Activated CD8-positive, alpha-beta memory T cell treated with anti-CD3 and anti-CD28 coated beads, Interleukin-2, amount 10 ng/mL, durations not matched to agents 7 days and 5 days (primary cell): Measurements from ENCODE around the gene RFX3. TPM values are rescaled to one million over a fixed set of nuclear protein-coding genes. Genes with fewer than 3 reads are reported as not detected.

ENCODE experiments used
- ATAC-seq: fragments of 150-1000 bp; cut with Tn5 transposase; one replicate; pipeline ENCODE4 v1.10.0; 2021; ENCODE audit warnings: moderate library complexity
- CTCF ChIA-PET: fragments of 350-600 bp; sonication (Branson Sonifier 250); formaldehyde crosslinking; loops from one replicate; lab custom pipeline; 2021; ENCODE audit warnings: antibody characterized with exemption; lab: Charles Lee
- DNase-seq: peaks from one replicate; pipeline ENCODE4 v3.0.0-alpha.2; 2020
- H3K27ac Mint-ChIP-seq: one replicate; pipeline ENCODE4 v1.8.0; 2021; ENCODE audit warnings: mild to moderate bottlenecking, mixed read lengths
- H3K27me3 Mint-ChIP-seq: one replicate; pipeline ENCODE4 v1.8.0; 2021; ENCODE audit warnings: mixed read lengths
- H3K36me3 Mint-ChIP-seq: one replicate; pipeline ENCODE4 v1.8.0; 2021; ENCODE audit warnings: mild to moderate bottlenecking, mixed read lengths
- H3K4me1 Mint-ChIP-seq: one replicate; pipeline ENCODE4 v1.8.0; 2021; ENCODE audit warnings: mixed read lengths
- H3K4me3 Mint-ChIP-seq: one replicate; pipeline ENCODE4 v1.8.0; 2021; ENCODE audit warnings: mild to moderate bottlenecking, moderate library complexity, mixed read lengths
- H3K9me3 Mint-ChIP-seq: one replicate; pipeline ENCODE4 v1.8.0; 2022; ENCODE audit warnings: low read depth, mixed read lengths
- total RNA-seq, 2 experiments: library from RNA; stranded (reverse); gene quantifications; one replicate each; pipeline ENCODE4 v1.2.3, GENCODE V29; 2021

The RFX3 gene
- total RNA-seq, 2 experiments from 2014 or later, result 9.1 to 11.5 TPM

DNA sequence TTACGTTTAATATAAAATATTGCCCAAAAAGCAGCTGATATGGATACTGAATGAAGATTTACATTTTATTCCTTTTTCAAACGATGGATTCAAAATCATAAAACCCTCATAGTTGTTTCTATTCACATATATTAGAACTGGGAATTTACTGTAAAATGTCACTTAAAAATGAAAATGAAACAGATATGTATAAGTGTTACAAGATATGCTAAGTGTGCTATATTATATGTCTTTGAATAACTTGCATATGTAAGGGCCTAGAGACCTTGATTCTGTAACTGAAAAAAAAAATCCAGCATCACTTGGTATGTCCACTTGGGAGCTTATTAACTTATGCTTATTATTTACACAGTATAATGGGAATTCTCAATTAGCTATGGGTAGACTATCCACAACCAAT, 43.2 kb downstream of the RFX3 start:
- ATAC-seq, result no peak

DNA sequence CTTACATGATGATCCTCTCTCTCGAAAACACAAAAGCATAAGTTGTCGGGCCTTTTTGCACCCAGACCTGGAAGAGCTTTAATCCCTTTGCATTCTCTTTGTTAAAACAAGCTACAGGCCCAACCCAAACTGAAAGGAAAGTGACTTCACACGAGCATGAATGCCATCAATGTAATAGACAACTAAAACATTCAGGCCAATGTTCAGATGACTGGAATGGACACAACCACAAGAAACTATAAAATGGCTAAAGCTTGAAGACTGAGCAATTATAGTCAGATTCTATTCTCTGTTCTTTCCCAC, 45.5 kb downstream of the RFX3 start:
- no peaks in the 10 kb centered on the region for H3K27me3 Mint-ChIP-seq
- H3K9me3 Mint-ChIP-seq, result no peaks in the 10 kb centered on the region
- DNase-seq, result no peak
- no peak overlapping the region for H3K27ac Mint-ChIP-seq
- H3K36me3 Mint-ChIP-seq, result peaks cover 18% of the 10 kb centered on the region
- ATAC-seq, result no peak
- CTCF ChIA-PET, result interaction anchor here (0.8 to 1.7 kb wide), 2 partner anchors 22 to 44 kb away, joined by 3 read pairs; no protein-coding TSS in a partner anchor
- peaks cover 52% of the 10 kb centered on the region for H3K4me1 Mint-ChIP-seq
- H3K4me3 Mint-ChIP-seq, result no peak overlapping the region

More for the DNA sequence above, 43.2 kb downstream of the RFX3 start:
- Mint-ChIP-seq H3K4me1 (peaks cover 39% of the 10 kb centered on the region), H3K4me3 (no peak overlapping the region), H3K27me3 (no peaks in the 10 kb centered on the region), H3K36me3 (peaks cover 14% of the 10 kb centered on the region), H3K27ac (no peak overlapping the region), H3K9me3 (no peaks in the 10 kb centered on the region)
- no peak for DNase-seq
- CTCF ChIA-PET, result interaction anchor here (0.9 kb wide), 1 partner anchor 15 kb away, joined by 3 read pairs; no protein-coding TSS in a partner anchor

- Mint-ChIP-seq H3K27me3 (no peaks in the 10 kb centered on the region), H3K36me3 (peaks cover 18% of the 10 kb centered on the region), H3K4me1 (peaks cover 57% of the 10 kb centered on the region), H3K27ac (peak overlapping the region; percentile 77), H3K9me3 (no peaks in the 10 kb centered on the region), H3K4me3 (no peak overlapping the region)
- ATAC-seq (no peak), DNase-seq (no peak)
- CTCF ChIA-PET, result interaction anchor here (0.8 to 1.7 kb wide), 2 partner anchors 22 to 44 kb away, joined by 3 read pairs; no protein-coding TSS in a partner anchor
Measured at GRCh38 chr9:3479514-3480352, 46.1 kb downstream of the RFX3 start.

GRCh38 chr9:3478549-3478953, 47.2 kb downstream of the RFX3 start:
- CTCF ChIA-PET, result interaction anchor here (1.0 to 1.7 kb wide), 5 partner anchors 10 to 49 kb away, joined by 3 to 4 read pairs (median 3); no protein-coding TSS in a partner anchor
- peaks cover 66% of the 10 kb centered on the region for H3K4me1 Mint-ChIP-seq
- ATAC-seq, result peak; percentile 43

GRCh38 chr9:3477236-3477834, 48.5 kb downstream of the RFX3 start:
- H3K4me1 Mint-ChIP-seq, result peaks cover 69% of the 10 kb centered on the region
- DNase-seq (no peak), ATAC-seq (peak; percentile 66)
- no peaks in the 10 kb centered on the region for H3K27me3 Mint-ChIP-seq
- H3K9me3 Mint-ChIP-seq, result no peaks in the 10 kb centered on the region
- peak overlapping the region; percentile 87 for H3K4me3 Mint-ChIP-seq
- peaks cover 13% of the 10 kb centered on the region for H3K36me3 Mint-ChIP-seq
- CTCF ChIA-PET, result interaction anchor here (0.9 to 2.2 kb wide), 5 partner anchors 9 to 50 kb away, joined by 3 to 8 read pairs (median 4); partner anchors contain the start of gene RFX3
- peak overlapping the region; percentile 97 for H3K27ac Mint-ChIP-seq

More at GRCh38 chr9:3478549-3478953, 47.2 kb downstream of the RFX3 start:
- no peaks in the 10 kb centered on the region for H3K9me3 Mint-ChIP-seq
- no peak for DNase-seq
- peaks cover 13% of the 10 kb centered on the region for H3K36me3 Mint-ChIP-seq
- H3K4me3 Mint-ChIP-seq, result peak overlapping the region; percentile 35
- H3K27ac Mint-ChIP-seq, result peak overlapping the region; percentile 97
- H3K27me3 Mint-ChIP-seq, result no peaks in the 10 kb centered on the region

- CTCF ChIA-PET, result interaction anchor here (1.1 kb wide), 1 partner anchor 8 kb away, joined by 3 read pairs; no protein-coding TSS in a partner anchor
- DNase-seq, result no peak
- Mint-ChIP-seq H3K27ac (no peak overlapping the region), H3K27me3 (no peaks in the 10 kb centered on the region), H3K36me3 (peaks cover 13% of the 10 kb centered on the region), H3K4me3 (no peak overlapping the region), H3K4me1 (peaks cover 62% of the 10 kb centered on the region), H3K9me3 (no peaks in the 10 kb centered on the region)
- ATAC-seq, result no peak
Measured at GRCh38 chr9:3475300-3476020, 50.3 kb downstream of the RFX3 start.

DNA sequence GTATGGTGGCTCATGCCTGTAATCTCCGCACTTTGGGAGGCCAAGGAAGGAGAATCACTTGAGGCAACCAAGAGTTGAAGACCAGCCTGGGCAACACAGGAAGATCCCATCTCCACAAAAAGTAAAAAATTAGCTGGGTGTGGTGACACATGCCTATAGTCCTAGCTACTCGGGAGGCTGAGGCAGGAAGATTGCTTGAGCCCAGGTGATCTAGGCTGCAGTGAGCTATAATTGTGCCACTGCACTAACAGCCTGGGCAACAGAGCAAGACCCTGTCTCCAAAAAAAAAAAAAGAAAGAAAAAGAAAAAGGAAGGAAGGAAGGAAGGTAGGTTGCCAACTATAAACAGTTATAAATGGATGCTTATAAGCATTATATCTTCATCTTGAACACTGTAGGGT, 51.0 kb downstream of the RFX3 start:
- peaks cover 56% of the 10 kb centered on the region for H3K4me1 Mint-ChIP-seq
- no peaks in the 10 kb centered on the region for H3K9me3 Mint-ChIP-seq
- DNase-seq (no peak), ATAC-seq (no peak)
- no peak overlapping the region for H3K27ac Mint-ChIP-seq
- H3K27me3 Mint-ChIP-seq, result no peaks in the 10 kb centered on the region
- peaks cover 12% of the 10 kb centered on the region for H3K36me3 Mint-ChIP-seq
- CTCF ChIA-PET, result interaction anchor here (0.7 kb wide), 2 partner anchors 234 to 259 kb away, joined by 3 read pairs; no protein-coding TSS in a partner anchor
- H3K4me3 Mint-ChIP-seq, result no peak overlapping the region

DNA sequence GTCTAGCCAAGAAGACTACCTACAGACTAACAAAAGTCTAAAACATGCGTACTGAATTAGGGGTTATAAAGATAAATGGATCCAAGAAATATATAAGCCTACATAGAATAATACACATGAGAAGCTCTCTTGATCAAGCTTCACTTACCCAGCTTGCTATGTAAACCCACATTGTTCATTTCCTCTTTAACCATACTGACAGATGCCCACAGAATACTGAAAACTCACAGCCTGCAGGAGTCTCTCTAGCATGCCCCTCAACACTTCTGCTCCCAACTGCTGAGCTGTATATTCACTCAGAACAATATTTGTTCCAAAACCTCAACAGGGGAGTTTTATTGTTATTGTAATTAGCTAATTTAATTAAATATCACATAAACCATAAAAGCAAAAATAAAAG, 52.4 kb downstream of the RFX3 start:
- H3K27me3 Mint-ChIP-seq, result no peaks in the 10 kb centered on the region
- no peaks in the 10 kb centered on the region for H3K9me3 Mint-ChIP-seq
- peak overlapping the region; percentile 57 for H3K27ac Mint-ChIP-seq
- peaks cover 43% of the 10 kb centered on the region for H3K4me1 Mint-ChIP-seq
- H3K36me3 Mint-ChIP-seq, result peaks cover 9% of the 10 kb centered on the region
- no peak overlapping the region for H3K4me3 Mint-ChIP-seq
- peak; percentile 50 for ATAC-seq
- DNase-seq, result no peak
- CTCF ChIA-PET, result interaction anchor here (0.6 to 1.2 kb wide), 3 partner anchors 11 to 216 kb away, joined by 3 read pairs; no protein-coding TSS in a partner anchor

GRCh38 chr9:3471883-3472282, 53.9 kb downstream of the RFX3 start:
- H3K4me3 Mint-ChIP-seq, result no peak overlapping the region
- CTCF ChIA-PET, result no interaction called here
- H3K27ac Mint-ChIP-seq, result no peak overlapping the region
- H3K9me3 Mint-ChIP-seq, result no peaks in the 10 kb centered on the region
- peaks cover 2% of the 10 kb centered on the region for H3K36me3 Mint-ChIP-seq
- H3K4me1 Mint-ChIP-seq, result peaks cover 33% of the 10 kb centered on the region
- H3K27me3 Mint-ChIP-seq, result no peaks in the 10 kb centered on the region
- ATAC-seq, result no peak
- DNase-seq, result no peak

DNA sequence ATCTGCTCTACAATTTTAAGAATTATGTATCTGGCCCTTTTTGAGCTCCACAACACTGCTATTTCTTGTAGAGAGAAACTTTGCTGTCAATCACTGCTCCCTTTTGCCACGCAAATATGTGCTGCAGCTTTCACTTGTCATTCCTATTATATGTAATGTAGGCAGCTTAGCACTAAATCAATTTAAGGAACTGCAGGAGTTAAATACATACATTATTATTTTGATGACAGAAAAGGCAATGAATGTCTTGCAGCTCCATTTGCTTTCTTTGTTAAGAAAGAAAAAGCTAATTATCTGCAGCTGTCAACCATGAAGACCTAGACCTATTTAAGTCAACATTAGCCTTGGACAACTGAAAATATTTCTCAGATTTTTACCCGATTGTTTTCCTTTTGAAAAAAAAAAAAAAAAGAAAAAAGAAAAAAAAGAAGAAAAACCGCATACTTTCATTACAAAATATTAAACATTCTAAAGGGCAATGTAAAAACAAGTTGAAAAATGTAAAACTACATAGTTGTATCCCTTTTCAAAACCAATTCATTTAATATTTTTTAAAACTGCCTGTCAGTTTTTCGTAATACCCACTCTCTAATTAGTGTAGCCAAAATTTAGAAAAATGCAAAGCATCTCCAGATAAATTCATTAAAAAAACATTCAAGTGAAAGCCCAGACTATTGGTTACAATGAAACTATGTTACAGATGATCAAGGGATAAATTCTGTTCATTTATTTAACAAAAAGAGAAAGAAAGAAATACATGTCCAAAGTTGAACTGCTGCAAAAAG, 57.2 kb downstream of the RFX3 start:
- no peak for ATAC-seq
- no peak overlapping the region for H3K4me3 Mint-ChIP-seq
- H3K36me3 Mint-ChIP-seq, result peaks cover 2% of the 10 kb centered on the region

DNA sequence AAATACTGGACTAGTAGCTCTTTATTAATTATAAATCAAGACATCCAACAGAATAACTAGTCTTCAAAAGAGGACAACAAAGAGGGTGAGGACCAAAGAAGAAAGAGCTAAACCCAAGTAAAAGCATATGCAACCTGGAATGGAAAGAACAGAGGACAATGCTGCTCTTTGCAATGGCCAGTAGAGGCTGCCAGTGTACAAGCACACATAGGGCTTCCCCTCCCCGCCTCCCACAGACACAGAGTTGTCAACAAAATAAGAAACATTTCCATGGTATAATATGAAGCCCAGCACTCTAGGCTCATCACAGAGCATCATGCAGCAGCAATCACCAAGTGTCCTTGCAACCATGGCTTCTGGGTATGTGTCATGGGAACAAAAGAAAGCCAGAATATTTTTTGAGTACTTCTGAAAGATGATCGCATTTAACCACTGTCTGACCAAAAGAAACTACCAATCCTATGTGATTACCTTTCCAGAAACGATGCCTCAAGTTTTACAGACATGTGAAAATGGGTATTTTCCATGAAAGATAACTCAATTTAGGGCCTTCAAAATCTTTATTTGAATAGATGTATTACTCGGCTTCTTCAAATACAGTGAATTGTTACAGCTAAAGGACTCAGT, 58.1 kb downstream of the RFX3 start:
- ATAC-seq (peak; percentile 98), DNase-seq (peak; percentile 72)
- Mint-ChIP-seq H3K9me3 (no peaks in the 10 kb centered on the region), H3K4me1 (peaks cover 4% of the 10 kb centered on the region), H3K27ac (no peak overlapping the region), H3K36me3 (peaks cover 2% of the 10 kb centered on the region), H3K4me3 (no peak overlapping the region), H3K27me3 (no peaks in the 10 kb centered on the region)
- CTCF ChIA-PET, result interaction anchor here (0.6 to 2.9 kb wide), 17 partner anchors 9 to 760 kb away, joined by 3 to 9 read pairs (median 3); partner anchors contain the start of gene RFX3

More for the DNA sequence above, 57.2 kb downstream of the RFX3 start:
- H3K27me3 Mint-ChIP-seq, result no peaks in the 10 kb centered on the region
- CTCF ChIA-PET, result interaction anchor here (0.9 to 2.9 kb wide), 5 partner anchors 9 to 730 kb away, joined by 3 to 9 read pairs (median 7); partner anchors contain the start of gene RFX3
- peaks cover 12% of the 10 kb centered on the region for H3K4me1 Mint-ChIP-seq
- H3K27ac Mint-ChIP-seq, result no peak overlapping the region
- DNase-seq, result no peak
- no peaks in the 10 kb centered on the region for H3K9me3 Mint-ChIP-seq
